Measurements from ENCODE around the gene MRAS. TPM values are rescaled to one million over a fixed set of nuclear protein-coding genes. Genes with fewer than 3 reads are reported as not detected.
"Not testable (repeated sequence)": the region's sequence is repeated elsewhere in the genome, so short reads cannot be mapped to it uniquely, and the experiment has no call there.

The MRAS gene
- total RNA-seq, 1 donor from 2014 or later = 26.2 TPM

DNA sequence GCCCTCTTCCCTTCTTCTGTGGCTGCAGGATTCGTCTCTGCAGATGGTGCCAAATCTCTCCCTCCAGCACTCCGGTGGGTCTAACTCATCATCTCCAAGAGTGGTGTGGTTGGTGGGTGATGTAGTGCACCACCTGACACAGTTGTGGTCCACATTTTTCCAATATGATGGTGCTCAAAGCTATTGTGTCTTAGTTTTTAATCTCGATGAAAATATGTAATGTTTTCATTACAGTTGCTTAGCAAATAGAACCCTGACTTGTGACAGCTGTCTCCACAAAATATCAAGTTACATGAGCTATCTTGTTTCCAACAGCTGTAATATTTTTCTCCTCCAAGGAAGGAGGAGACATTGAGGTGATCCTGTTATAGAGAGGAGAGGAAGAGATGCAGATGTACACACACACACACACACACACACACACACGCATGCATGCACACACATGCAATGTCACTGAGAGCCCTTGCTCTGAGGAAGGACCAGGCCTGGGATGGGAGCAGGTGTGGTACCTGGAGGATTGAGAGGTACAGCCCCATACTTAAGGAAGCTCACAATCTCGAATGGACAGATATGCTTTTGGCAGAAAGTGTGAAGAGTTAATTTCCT is 70.3 kb downstream of the MRAS start:
- DNase-seq (ENCODE audit: low spot score) = no peak

DNA sequence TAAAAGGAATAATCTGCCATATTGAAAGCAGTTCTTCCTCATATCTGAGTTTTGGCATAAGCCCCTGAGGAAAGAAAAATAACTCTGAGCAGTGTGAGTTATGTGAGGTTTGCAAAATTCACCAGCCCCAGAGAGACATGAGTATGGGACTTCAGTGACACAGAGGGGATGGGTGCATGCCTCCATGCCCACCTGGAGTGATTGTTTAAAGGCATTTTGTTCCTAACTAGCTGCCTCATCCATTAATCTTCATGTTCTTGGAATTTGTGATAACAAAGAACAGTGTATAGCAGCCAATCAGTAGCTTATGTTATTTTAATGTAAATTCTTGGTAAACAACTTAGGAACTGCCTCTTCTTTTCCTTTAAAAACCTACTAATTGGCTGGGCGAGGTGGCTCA is 74.9 kb downstream of the MRAS start:
- DNase-seq (ENCODE audit: low spot score) = no peak

DNA sequence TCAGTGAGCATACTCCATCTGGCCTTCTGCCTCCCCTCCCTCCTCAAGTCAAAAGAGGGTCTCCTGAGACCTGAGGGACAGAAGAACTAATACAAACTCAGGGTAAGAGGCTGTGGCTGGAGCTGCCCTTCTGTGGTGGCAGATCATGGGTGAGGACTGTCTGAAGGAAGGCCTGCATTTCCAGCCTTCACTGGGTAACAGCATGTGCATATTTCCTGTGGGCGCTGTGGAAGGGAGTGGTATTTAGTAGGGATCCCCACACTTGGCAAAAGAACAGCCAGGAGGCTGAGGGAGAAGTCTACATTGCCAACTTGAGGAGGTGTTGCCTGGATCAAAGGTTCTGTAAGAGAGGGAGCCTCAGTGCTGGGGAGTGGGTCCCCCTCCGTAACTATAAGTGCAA is 75.9 kb downstream of the MRAS start:
- no peak for DNase-seq (ENCODE audit: low spot score)

DNA sequence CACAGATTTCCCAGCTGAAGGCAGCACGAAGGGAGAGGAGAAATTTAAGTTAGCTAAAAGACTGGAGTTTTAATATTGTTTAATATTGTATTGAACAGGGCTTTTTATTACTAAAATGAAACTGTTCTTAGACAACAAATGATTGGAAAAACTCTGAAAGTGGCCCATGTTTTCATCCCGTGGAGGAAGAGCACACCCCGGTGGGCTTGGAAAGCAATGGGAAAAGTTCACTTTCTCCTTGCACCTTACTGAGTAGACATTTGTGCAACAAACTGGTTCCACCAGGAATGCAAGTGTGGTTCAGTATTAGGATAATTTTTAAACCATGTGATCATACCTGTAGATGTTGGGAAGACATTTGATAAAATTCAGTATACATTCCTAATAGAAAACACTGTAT is 77.8 kb downstream of the MRAS start:
- no peak for DNase-seq (ENCODE audit: low spot score)

DNA sequence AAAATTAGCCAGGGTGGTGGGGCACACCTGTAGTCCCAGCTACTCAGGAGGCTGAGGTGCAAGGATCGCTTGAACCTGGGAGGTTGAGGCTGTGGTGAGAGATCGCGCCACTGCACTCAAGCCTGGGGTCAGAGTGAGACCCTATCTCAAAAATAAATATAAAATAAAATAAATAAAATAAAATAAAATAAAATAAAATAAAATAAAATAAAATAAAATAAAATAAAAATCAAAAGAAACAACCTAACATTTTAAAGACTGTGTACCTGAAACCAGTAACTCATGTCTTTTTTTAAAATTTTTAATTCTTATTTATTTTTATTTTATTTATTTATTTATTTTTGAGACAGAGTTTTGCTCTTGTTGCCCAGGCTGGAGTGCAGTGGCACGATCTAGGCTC is 78.4 kb downstream of the MRAS start:
- DNase-seq (ENCODE audit: low spot score) = not testable (repeated sequence)

DNA sequence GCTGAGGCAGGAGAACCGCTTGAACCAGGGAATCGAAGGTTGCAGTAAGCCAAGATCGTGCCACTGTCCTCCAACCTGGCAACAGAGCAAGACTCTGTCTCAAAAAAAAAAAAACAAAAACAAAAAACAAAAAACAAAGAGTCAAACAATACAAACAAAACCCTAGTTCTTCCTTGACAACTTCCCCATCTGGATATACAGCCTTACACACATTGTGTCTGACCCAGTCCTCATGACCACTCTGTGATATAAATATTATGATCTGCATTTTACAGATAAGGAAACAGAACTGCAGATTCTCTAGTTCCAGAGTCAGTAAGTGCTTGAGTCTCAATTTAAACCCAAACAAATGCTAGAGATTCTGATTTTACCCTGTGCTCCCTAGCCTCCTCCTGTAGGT is 81.3 kb downstream of the MRAS start:
- no peak for DNase-seq (ENCODE audit: low spot score)

DNA sequence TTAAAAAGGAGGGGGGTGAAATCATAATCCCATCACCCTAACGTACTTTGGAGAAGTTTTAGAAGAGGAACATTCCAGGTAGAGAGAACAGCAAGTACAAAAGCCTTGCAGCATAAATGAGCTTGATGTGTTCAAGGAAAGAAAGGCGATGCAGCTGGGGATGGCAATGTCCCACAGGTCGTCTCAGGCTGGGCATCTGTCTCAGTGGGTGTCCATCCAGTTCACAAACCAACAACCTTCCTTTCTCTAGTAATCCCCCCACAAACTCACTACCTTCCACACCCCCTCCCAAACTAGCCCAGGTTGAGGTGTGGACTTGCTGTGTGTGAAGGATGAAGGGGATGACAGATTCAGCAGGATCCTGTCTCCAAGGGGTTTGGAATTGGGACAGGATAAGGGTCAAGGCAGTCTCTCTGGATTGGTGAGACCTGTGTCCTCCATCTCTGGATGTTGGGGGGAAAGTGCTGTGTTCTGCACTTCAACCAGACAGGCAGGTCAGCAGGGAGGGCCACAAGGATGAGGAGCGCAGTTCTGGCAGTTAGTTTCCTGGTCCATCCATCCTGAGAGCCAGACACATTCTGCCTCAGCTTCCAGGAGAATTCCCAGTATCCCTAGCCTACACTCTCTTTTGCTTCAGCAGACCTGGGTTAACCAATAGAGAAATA is 84.3 kb downstream of the MRAS start:
- DNase-seq (ENCODE audit: low spot score) = no peak

DNA sequence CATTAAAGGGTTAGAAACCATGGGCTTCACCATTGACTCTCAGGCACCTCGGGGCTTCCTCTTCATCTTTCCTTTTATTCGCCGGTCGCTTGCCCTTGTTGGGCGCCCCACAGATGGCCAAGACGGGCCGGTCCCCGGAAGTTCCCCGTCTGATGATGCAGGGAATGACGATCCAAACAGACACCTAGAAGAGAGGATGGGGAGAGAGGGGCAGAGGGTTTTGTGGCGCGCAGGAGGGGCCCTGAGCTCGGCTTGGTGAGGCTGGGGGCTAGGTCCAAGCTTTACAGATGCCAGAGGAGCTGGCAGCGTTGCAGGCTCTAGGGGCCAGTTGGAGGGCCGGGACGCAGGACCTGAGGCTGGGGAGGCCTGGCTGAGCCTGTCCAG is 85.5 kb downstream of the MRAS start:
- DNase-seq (ENCODE audit: low spot score) = no peak

DNA sequence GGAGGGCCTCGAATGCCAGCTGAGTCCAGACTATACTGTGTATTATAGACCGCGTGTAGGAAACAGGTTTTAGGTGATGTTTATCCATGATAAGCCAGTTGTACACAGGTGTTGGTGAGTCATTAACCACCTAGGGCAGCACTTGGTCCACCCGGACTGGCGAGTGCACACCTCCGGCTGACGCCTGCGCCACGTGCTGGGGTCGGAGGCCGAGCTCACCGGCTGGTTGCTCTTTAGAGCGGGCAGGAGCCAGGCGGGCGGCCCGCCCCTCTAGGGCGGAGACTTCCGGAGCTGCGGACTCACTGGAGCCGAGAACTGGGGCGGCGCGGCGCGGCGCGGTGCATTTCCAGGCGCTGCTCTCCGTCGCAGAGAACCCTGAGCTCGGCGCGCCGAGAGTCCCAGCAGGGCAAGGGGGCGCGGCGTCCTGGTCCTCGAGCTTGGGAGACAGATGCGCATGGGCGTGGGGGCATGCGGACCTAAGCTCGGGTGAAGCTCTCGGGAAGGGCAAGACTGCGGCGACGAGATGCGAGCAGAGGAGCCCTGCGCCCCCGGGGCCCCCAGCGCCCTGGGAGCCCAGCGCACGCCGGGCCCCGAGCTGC is 86.0 kb downstream of the MRAS start, which contains the start of gene ESYT3:
TSS of gene ESYT3 (plus strand) at position 341 of the 599 bp plus-strand sequence. CDS start at position 524, 183 bp downstream.
- peak; percentile 64 for DNase-seq (ENCODE audit: low spot score)

DNA sequence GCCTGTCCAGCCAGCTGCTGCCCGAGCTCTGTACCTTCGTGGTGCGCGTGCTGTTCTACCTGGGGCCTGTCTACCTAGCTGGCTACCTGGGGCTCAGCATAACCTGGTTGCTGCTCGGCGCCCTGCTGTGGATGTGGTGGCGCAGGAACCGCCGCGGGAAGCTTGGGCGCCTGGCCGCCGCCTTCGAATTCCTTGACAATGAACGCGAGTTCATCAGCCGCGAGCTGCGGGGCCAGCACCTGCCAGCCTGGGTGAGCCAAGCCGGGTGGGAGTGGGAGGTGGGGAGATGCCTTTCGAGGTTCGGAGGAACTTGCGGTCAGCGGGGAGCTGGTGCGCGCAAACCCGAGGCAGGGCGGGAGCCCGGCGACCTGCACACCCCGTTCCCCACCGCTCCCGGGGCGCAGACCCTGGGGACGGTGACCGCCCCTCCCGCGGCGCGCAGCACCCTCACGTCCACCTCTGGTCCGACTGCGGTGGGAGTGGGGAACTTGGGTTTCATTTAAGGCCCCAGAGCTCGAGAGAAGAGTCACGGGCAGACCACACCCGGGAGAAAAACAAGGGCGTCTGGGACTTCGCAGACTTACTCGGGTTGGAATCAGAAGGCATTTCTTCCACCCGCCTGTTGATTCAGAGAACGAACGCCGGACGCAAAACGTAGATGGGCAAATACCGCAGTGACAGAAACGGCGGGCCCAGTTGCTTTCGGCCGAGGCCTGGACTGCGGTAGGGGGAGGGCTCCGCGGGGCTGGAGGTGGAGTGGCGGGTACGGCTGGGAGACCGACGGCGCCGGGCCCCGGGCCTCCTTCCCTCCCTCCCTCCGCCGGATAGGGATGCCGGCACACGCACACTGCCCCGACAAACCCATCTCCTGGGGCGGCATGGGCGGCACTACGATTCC is 86.7 kb downstream of the MRAS start:
- DNase-seq (ENCODE audit: low spot score) = no peak

DNA sequence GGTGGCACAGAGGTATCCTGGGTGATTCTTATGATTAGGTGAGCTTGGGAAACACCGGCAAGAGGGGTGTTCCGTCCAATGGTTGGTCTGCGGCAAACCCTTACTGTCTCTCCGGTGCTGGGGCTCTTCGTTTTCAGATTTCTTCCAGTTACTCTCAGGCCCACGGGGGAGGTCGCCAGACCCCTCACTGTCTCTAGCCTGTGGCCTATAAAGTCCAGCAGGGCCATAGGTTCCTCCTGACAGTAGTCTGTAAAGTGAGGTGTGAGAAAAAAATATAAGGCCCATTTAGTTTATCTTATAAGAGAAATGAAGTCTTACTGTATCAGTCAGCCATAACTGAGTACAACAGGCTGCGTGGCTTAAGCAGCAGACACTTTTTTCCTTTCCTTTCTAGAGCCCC is 87.5 kb downstream of the MRAS start:
- DNase-seq (ENCODE audit: low spot score) = no peak

DNA sequence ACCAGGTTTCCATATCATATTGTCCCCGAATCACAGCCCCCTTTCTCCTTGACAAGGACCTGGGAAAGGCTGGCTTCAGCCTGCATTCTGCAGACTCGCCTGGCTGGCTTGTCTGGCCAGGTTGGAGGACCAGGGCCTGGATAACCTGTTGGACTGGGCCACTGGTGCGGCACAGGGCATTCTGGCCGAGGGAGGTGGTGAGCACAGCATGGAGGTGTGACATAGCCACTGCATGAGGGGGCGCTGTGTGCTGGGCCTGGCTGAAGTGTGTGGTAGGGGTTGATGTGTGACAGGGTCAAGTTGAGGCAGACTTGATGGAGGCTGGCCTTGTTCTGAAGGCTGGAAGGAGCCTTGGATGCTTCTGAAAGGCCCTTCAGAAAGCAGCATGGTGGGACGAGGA is 88.9 kb downstream of the MRAS start:
- no peak for DNase-seq (ENCODE audit: low spot score)

DNA sequence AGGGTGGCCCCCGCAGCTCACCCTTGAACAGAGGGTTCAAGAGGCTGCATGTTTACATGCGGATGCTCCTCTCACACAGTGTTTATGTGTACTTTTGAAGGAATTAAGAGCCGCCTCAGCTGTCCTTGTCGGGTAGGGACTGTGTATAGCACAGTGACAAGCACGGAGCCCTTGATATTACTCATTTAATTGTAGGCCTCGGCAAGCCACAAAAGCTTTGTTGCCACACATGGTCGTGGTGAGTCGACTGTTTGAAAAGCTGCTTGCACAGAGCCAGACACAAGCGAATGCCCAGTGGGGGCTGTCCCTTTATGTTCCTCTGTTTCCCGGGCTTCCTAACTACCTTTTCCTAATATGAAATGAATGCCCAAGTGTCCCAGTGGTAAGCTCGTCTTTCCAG is 90.5 kb downstream of the MRAS start:
- DNase-seq (ENCODE audit: low spot score) = no peak

DNA sequence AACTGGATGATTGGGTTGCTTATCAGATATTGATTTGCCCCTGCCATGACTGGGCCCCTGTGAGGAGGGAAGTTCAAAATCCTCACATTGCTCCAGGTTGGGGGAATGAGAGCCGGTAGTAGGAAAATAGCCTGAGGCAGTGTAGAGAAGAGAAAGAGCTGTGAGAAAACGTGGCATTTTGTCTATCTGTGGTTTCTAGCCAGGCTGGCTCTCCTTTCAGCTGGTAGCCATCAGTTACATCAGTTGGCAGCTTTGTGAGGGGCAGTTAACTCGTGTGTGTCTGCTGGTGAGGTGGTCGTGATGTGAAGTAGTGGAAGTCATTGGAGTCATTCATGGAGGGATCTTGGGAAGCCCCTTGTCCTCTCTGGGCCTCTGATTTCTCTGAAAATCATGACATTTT is 91.3 kb downstream of the MRAS start:
- DNase-seq (ENCODE audit: low spot score) = no peak

DNA sequence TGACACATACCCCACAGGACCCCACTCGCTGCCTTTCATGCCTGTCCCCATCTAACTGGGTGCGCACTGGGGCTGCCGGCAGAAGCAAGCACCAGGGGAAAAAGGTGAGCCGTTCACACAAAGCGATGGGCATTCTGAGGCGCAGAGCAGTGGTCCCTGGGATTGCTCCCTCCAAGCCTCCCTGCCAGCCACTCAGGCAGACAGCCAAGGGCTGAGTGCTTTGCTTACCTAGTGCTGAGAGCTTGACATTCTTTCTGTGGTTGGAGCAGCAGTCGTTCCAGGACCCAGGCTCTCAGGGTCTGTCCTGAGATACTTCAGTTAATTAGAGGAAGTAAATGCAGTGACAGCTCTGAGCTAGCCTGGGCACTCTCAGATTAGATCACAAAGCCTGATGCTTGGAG is 91.7 kb downstream of the MRAS start:
- no peak for DNase-seq (ENCODE audit: low spot score)

DNA sequence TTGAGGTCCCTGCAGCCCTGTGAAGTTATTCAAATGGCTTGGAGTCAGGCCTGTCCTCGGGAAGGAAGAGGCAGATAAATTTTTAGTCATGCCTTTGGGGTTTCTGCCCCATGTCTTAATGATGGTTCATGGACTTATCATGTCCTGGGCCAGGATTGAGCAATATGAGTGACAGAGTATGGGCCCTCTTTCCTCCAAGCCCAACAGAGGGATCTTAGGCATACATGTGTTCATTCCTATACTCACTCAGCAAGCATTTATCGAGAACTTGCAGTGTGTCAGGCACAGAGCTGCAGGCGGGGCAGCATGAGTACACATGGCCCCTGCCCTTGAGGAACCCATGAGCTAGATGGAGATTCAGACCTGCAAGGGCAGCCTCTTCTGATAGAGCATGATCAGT is 92.2 kb downstream of the MRAS start:
- no peak for DNase-seq (ENCODE audit: low spot score)

DNA sequence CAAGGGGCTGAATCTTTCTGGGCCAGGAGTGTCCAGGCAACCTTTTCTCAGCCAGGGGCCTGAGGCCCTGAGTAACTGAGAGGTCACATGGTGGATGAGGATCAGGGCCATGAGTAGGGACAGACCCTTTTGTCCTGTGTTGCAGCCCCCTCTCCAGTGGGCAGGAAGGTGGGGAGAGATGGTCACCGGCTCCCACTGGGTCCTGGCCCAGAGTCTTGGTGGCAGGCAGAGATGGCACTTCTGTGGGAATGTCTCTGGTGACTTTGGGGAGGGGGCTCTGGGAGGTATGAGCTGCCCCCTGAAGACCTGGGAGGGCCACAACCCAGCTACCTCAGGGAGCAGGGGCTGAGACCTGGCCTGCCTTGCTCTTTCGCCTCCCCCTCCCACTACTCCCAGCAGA is 92.9 kb downstream of the MRAS start:
- DNase-seq (ENCODE audit: low spot score) = no peak

DNA sequence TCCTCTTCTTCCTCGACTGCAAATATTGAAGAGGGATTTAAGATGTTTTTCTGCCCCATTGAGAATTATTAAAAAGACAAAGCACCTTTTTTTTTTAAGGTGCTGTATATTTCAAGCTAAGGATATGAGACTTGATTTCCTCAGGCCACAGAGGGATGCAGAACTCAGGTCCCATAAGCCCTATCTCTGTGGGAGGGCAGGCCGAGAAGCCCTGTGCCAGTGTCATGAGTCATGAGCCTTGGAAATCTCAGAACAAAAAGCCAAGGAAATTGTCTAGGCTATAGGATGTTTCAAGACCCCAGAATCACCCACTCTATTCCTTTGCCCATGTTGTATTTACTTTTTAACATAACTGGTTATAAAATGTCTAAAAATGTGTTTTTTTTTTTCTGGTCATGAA is 93.4 kb downstream of the MRAS start:
- DNase-seq (ENCODE audit: low spot score) = no peak

DNA sequence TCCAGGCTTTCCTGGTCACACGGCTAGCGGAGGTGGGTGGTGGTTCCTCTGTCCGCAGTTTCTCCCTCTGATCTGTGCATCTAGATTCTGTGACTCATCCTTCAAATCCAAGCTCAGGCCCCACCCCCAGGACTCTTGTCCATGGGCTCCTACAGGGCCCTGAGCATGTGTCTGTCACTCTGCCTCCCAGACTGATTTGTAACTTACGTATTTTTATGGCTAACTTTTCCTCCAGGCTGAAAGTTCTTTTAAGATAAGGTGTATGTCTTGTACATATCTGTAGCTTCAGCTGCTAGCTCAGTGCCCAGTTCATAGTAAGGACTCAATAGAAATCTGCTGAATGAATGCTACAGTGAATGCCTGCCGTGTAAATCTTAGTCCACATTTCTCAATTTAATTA is 94.1 kb downstream of the MRAS start:
- no peak for DNase-seq (ENCODE audit: low spot score)

DNA sequence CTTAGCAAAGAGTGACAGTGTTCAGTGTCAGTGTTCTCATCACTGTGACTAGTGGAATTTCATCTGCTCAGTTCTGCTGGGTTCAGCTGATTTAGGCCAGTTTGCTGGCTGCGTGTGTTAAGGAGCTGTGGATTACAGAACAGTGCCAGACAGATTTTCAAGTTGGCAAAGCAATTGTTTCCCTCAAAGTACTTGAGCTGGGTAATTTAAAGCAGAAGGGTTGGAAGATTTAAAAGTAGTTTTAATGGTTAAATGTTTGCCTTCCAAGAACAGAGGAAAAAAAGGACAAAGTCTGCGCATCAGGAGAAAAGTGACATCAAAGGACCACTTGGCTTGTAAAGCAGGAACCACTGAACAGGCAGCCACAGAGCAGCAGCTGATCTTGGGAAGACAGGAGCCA is 94.7 kb downstream of the MRAS start:
- DNase-seq (ENCODE audit: low spot score) = no peak

DNA sequence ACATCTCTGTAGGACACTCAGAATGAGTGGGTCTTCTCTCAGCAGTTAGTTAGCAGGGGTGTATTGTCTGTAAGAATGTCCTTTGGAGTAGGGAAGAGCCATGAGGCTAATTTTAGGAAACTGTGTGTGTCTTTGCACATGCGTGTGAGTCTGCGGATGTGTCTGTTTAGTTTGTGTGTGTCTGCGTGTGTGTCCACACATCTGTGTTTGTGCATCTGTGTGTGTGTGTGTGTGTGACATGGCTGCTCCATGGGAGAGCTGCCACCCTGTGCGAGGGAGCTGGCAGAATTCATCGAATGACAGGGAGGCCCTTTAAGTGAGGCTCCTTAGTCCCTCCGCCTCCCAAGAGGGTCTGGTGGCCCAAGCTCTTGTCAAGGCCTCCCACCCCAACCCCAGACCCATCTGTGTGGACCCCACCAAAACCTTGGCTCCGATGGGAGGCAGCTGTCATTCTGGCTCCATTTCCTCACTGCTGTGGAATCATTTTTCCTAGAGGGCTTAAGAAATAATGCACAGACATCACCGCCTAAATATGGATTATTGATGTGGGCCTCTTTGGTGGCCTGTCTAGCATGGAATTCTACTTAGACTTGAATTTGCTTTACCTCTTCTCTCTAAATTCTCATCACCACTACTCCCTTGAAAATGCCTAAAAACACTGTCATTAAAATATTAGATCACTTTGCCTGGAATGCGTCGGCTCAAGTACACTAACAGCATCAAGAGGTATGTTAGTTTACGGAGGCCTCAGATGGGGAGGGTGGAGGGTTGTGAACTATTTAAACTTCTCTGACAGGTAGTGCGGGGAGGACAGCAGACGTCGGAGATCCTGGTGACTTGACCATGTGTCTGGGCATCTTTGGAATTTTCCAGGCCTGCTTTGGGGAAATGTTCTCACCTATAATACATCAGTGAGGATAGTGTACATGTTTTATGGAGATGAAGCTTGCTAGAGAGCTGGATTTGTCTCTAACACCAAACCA is 95.4 kb downstream of the MRAS start:
- no peak for DNase-seq (ENCODE audit: low spot score)
